Epithelial cell of prostate (primary cell): Measurements from ENCODE around the gene WWOX.

Experiments
- DNase-seq: peaks from one replicate; pipeline ENCODE4 v3.0.0-alpha.2; 2011; ENCODE audit warnings: low read depth, low spot score
- H3K27ac ChIP-seq: fragments of 450-650 bp; 2 replicates; pipeline ENCODE4 v1.5.1; 2017; ENCODE audit warnings: mild to moderate bottlenecking

Gene WWOX

GRCh38 chr16:79137426-79137939 lies 1038.0 kb downstream of the WWOX start:
- no peak overlapping the region for H3K27ac ChIP-seq
- no peak for DNase-seq

- H3K27ac ChIP-seq, result no peak overlapping the region
- DNase-seq, result no peak
Observed at GRCh38 chr16:79139799-79140198, 1040.3 kb downstream of the WWOX start.

- H3K27ac ChIP-seq, result no peak overlapping the region
Observed at GRCh38 chr16:79143026-79143425, 1043.6 kb downstream of the WWOX start.

GRCh38 chr16:79150151-79150550 lies 1050.7 kb downstream of the WWOX start:
- H3K27ac ChIP-seq, result no peak overlapping the region
- no peak for DNase-seq

More at GRCh38 chr16:79143026-79143425, 1043.6 kb downstream of the WWOX start:
- DNase-seq, result no peak

DNA sequence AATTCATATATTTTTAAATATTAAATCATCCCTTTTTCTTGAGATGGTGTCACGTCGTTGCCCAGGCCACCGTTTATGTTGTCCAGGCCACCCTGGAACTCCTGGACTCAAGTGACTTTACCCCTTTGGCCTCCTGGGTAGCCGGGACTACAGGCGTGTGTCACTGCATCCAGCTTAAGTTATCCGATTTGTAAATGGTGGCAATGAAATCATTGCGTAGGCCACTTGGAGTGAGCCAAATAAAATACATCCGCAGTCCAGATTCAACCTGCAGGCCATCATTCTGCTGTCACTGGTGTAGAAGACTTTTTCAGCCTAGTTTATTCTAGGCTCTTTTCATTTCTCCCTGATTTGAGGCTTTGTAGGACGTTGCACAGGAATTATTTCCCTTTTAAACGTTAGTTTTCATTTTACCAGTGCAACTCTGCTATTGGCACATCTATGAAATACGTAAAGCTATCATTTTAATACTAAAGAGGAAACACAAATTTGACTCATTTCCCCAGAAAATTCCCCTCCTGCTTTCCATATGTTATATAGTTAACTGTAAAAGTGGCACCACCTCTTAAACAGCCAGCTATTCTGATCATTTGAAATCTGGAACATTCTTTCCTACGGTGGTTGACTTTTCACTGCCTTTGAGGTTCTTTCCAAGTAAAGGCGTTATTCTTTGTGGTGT lies 1051.3 kb downstream of the WWOX start:
- DNase-seq, result no peak
- no peak overlapping the region for H3K27ac ChIP-seq

DNA sequence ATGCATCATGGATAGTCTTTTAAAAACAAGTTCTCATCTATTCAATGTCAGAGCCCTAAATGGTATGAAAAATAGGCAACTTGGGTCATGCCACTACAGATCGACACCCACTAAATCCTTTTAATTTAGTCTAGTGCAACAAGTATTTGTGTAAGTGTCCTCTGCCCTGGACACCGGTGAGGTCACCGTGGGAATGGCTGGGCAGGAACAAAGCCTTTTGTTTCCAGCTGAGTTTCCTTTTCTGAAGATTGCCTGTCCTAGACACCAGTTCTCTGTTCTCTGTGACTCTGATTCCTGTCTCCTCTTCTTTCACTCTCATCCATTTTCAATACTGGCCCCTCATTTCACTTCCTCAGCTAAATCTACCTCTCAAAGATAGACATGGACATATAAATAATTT lies 1054.6 kb downstream of the WWOX start:
- H3K27ac ChIP-seq, result no peak overlapping the region
- DNase-seq, result no peak

DNA sequence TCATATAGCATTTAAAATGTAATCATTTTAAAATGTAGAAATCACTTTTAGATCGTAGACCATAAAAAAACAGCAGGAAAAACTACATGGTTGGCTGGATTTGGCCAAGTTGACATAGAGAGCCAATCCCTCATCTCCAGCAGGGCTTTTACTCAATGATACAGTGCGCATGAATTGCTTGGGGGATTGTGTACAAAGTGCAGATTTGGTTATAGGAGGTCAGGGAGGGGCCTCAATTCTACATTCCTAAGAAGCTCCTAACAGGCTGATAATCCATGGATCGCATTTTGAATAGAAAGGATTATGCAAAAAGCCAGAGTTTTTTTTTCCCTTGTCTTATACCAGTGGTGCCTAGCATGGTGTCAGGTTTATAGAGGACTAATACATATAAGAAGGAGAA lies 1056.0 kb downstream of the WWOX start:
- no peak for DNase-seq
- H3K27ac ChIP-seq, result no peak overlapping the region

GRCh38 chr16:79155904-79156303 lies 1056.5 kb downstream of the WWOX start:
- no peak overlapping the region for H3K27ac ChIP-seq

GRCh38 chr16:79156761-79157160 lies 1057.3 kb downstream of the WWOX start:
- no peak overlapping the region for H3K27ac ChIP-seq
- no peak for DNase-seq

More at GRCh38 chr16:79155904-79156303, 1056.5 kb downstream of the WWOX start:
- no peak for DNase-seq

DNA sequence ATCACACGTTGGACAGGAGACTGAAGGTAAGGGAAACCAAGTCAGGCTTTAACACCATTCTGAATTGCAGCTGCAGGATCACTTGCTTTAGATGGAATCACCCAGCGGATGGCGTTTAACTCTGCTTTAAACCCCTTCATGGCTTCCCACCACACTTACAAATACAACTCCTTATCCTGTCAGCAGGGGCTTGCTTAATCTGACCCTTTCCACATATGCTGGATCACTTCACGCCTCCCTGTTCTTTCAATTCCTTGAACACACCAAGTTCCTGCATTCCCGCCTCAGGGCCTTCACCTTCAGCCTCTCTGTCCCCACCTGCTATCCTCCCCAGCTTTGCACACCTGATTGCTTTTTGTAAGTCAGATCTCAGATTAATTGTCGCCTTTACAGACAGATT lies 1058.9 kb downstream of the WWOX start:
- H3K27ac ChIP-seq, result no peak overlapping the region
- no peak for DNase-seq

DNA sequence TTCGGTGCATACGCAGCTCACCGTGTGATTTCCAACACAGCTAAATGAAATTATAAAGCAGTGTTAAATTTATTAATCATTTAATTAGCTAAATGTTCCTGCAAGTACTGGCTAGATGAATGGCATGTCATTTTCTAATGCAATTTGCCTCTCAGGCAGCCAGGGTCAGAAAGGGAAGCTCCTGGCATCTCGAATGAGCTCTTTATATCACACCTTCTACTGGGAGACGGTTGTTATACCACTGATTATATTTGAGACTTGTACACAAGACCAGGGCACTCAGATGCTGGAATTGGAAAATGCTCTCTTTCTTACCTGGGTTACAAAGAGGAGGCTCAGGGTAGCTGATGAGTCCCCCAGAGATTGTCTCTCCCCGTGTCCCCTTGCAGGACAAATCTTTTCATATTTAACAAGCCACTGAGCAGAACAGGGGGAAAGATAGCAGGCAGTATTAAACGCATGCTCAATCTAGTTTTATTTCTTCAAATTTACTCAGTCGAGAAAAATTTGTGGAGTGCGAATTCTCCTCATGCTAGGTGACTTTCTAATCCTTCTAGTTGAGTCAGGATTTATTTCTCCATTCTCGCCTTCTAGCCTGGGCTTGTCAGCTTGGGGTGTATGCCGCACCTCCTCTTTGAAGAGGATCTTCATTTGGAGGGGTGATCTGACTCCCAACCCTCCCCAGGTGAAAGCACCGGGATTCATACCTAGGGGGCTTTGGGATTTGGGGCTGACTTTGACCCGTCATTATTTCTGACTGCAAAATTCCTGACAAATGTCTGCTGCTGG lies 1060.0 kb downstream of the WWOX start:
- no peak overlapping the region for H3K27ac ChIP-seq
- DNase-seq, result no peak

DNA sequence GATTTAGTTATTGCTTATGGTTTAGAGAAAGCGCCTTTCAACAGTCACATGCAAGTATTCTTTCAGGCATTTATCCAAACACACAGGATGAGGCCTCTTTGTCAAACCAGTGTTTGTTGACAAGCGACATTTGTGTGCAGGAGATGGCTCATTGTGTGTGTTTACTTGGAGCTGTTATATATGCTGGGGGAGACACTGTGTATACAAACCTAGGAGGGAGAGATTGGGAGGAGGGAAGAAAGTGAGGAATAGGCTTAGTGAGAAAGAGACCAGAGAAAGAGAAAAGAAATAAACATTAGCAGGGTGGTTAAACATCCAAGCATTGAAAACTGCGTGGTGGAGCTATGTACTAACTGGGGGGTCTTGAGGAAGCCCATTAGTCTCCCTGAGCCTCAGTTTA lies 1063.5 kb downstream of the WWOX start:
- no peak for DNase-seq
- H3K27ac ChIP-seq, result no peak overlapping the region

GRCh38 chr16:79163691-79164387 lies 1064.4 kb downstream of the WWOX start:
- DNase-seq, result no peak
- H3K27ac ChIP-seq, result no peak overlapping the region

- DNase-seq, result no peak
- H3K27ac ChIP-seq, result no peak overlapping the region
Observed at GRCh38 chr16:79164388-79164995, 1065.0 kb downstream of the WWOX start.

DNA sequence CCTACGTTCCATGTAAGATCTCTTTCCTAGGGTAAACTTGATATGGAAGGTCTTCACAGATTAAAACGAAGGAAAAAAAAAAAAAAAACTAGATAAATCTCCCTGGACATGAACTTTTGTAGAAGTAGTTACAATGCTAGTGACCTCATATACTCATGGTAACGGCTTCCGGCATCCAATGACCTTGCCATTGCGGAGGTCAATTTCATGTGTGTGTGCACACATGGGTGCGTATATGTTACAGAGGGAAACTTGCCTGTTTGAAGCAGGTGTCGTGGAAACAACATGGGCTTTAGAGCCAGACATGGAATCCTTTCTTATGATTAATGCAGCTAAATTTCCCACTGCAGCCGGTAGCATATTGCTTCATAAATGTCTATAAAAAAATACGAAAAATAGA lies 1065.6 kb downstream of the WWOX start:
- no peak overlapping the region for H3K27ac ChIP-seq
- DNase-seq, result no peak

DNA sequence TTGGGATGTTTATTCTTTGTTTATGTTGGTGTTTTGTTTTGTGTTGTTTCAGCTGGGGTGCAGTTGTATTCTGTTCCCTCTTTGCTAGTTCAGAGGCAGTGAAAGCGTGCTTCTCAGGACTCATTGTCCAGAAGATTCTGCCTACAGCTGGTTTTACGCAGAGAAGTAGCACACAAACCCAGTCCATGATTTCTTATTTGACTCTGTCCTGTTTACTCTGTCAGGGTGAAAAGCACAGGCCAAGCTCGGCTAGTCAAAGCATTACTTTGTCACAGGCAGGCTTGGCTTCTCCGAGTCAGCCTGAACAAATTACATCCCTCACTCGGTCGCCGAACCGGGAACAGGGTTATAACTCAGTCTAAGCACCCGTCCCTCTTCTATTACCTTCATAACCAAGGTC lies 1066.1 kb downstream of the WWOX start:
- no peak for DNase-seq
- H3K27ac ChIP-seq, result no peak overlapping the region

DNA sequence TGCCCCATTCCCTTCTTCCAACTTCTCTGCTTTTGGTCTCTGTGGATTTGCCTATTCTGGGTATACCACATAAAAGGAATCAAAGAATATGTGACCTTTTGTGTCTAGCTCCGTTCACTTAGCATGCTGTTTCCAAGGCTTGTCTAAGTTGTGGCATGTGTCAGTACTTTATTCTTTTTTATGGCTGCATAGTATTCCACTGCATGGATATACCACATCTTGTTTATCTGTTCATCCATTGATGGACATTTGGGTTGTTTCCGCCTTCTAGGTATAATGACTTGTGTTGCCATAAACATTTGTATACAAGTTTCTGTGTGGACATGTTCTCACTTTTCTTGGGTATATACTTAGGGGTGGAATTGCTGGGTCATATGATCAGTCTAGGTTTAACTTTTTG lies 1068.4 kb downstream of the WWOX start:
- no peak overlapping the region for H3K27ac ChIP-seq
- DNase-seq, result no peak

GRCh38 chr16:79168321-79168720 lies 1068.9 kb downstream of the WWOX start:
- no peak overlapping the region for H3K27ac ChIP-seq
- no peak for DNase-seq

DNA sequence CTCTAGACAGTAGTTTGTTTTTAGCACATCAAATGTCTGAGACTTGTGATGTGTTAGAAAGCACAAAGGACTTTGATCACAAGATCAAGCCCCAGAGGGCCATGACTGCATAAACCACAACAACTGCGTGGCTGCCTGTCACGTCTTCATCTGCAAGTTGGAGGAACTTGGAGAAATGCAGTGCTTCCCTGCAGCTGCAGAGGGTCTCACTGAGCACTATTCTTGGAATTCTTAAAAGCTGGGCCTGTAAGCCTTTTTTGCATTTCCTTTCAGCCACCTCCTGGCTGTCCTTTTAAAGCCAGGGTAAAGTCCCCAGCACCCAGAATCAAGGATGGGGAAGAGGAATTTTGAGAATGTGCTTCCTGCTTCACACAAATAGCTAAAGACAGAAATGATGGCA lies 1069.8 kb downstream of the WWOX start:
- DNase-seq, result no peak
- no peak overlapping the region for H3K27ac ChIP-seq

GRCh38 chr16:79170555-79171246 lies 1071.2 kb downstream of the WWOX start:
- H3K27ac ChIP-seq, result no peak overlapping the region
- no peak for DNase-seq
